HepG2 (cell line): Measurements from ENCODE around the gene ZBTB2. TPM values are rescaled to one million over a fixed set of nuclear protein-coding genes. Genes with fewer than 3 reads are reported as not detected.
A peak's percentile ranks its signal among the peaks of the same experiment; 100 is the strongest.

ENCODE experiments used
- ATF1 ChIP-seq: IDR thresholded peaks from 2 replicates; pipeline ENCODE4 v1.6.1; 2016; ENCODE audit warnings: mild to moderate bottlenecking, control low read depth
- CEBPG ChIP-seq: IDR thresholded peaks from 2 replicates; pipeline ENCODE4 v1.6.1; 2016
- KDM5A ChIP-seq: fragments of 200-600 bp; sonication (generic); IDR thresholded peaks from 2 replicates; pipeline ENCODE4 v1.7.0; 2018; ENCODE audit warnings: antibody characterized with exemption, mild to moderate bottlenecking, low read length, borderline replicate concordance
- MXI1 ChIP-seq: IDR thresholded peaks from 3 replicates; pipeline ENCODE4 v1.6.1; 2012; ENCODE audit warnings: low read depth, low read length, inconsistent platforms, borderline replicate concordance
- NKX3-1 ChIP-seq: sonication (generic); formaldehyde crosslinking; IDR thresholded peaks from 2 replicates; pipeline ENCODE4 v1.5.0; 2020; ENCODE audit warnings: missing genetic modification reagents
- NR2C2 ChIP-seq: sonication (generic); formaldehyde crosslinking; IDR thresholded peaks from 2 replicates; pipeline ENCODE4 v1.4.0; 2020; ENCODE audit warnings: missing genetic modification reagents, mild to moderate bottlenecking, moderate library complexity, borderline replicate concordance
- RBM22 ChIP-seq: fragments of 200-400 bp; formaldehyde crosslinking; optimal IDR thresholded peaks from 2 replicates; pipeline ENCODE3; 2017; ENCODE audit warnings: mild to moderate bottlenecking, low read length, moderate library complexity
- ZFP36 ChIP-seq: fragments of 150-350 bp; IDR thresholded peaks from 2 replicates; pipeline ENCODE4 v1.6.1; 2018; ENCODE audit warnings: borderline replicate concordance, low read length, low read depth; ENCODE audit not compliant: partially characterized antibody
- ZNF136 ChIP-seq: sonication (generic); formaldehyde crosslinking; IDR thresholded peaks from 2 replicates; pipeline ENCODE4 v1.8.1; 2022; ENCODE audit warnings: low read depth, mild to moderate bottlenecking, moderate library complexity, missing genetic modification reagents
- ZNF138 ChIP-seq: sonication (generic); formaldehyde crosslinking; IDR thresholded peaks from 2 replicates; pipeline ENCODE4 v1.5.0; 2020; ENCODE audit warnings: mild to moderate bottlenecking, low read depth, missing genetic modification reagents
- ZNF160 ChIP-seq: sonication (generic); formaldehyde crosslinking; IDR thresholded peaks from 2 replicates; pipeline ENCODE4 v1.8.0; 2022; ENCODE audit warnings: mild to moderate bottlenecking, inconsistent platforms, missing genetic modification reagents
- ZNF317 ChIP-seq: sonication (generic); formaldehyde crosslinking; IDR thresholded peaks from 2 replicates; pipeline ENCODE4 v1.5.0; 2020; ENCODE audit warnings: mild to moderate bottlenecking, missing genetic modification reagents
- ZNF460 ChIP-seq: sonication (generic); formaldehyde crosslinking; IDR thresholded peaks from 2 replicates; pipeline ENCODE4 v1.5.1; 2020; ENCODE audit warnings: missing genetic modification reagents, mild to moderate bottlenecking, borderline replicate concordance
- ZNF747 ChIP-seq: sonication (generic); formaldehyde crosslinking; IDR thresholded peaks from 2 replicates; pipeline ENCODE4 v1.8.1; 2023; ENCODE audit warnings: missing genetic modification reagents, mild to moderate bottlenecking, borderline replicate concordance
- ZZZ3 ChIP-seq: sonication (generic); formaldehyde crosslinking; IDR thresholded peaks from 2 replicates; pipeline ENCODE4 v1.4.0; 2020; ENCODE audit warnings: missing genetic modification reagents, mild to moderate bottlenecking, borderline replicate concordance
- polyA plus RNA-seq, 8 experiments: library from polyadenylated mRNA; depleted of rRNA in 3 of 8; stranded (reverse) in 7 of 8; unstranded in 1 of 8; fragments of >200 nt; fragmentation: Illumina TruSeq in 4 of 8; extraction: Trizol in 4 of 8; gene quantifications; 2 replicates each; pipeline versions ENCODE4 v1.2.1 to v1.2.3, GENCODE V29; 2011 to 2016; ENCODE audit warnings: low read depth in 4 of 8, missing spikeins in 1 of 8, mixed read lengths in 1 of 8; ENCODE audit not compliant: insufficient read depth in 1 of 8
- total RNA-seq, 5 experiments: library from RNA; depleted of rRNA; stranded (reverse); fragments of >200 nt; fragmentation: Illumina TruSeq; extraction: Trizol; gene quantifications; 2 replicates each; pipeline ENCODE4 v1.2.3, GENCODE V29; 2016; ENCODE audit warnings: low read depth in 1 of 5
- TF ChIP-seq, protein P1 (sequence below): sonication (generic); formaldehyde crosslinking; IDR thresholded peaks from 2 replicates; pipeline ENCODE4 v1.8.1; 2023; ENCODE audit warnings: mild to moderate bottlenecking, missing genetic modification reagents, borderline replicate concordance
- TF ChIP-seq, protein P2 (sequence below): sonication (generic); formaldehyde crosslinking; IDR thresholded peaks from 2 replicates; pipeline ENCODE4 v1.8.0; 2022; ENCODE audit warnings: missing genetic modification reagents, mild to moderate bottlenecking, inconsistent platforms, borderline replicate concordance

Gene ZBTB2
- total and polyA plus RNA-seq, 2 of the 13 experiments (the other 11 are each of a cell fraction or from before 2014, with no cell fraction given): 15.4 to 22.8 TPM

DNA sequence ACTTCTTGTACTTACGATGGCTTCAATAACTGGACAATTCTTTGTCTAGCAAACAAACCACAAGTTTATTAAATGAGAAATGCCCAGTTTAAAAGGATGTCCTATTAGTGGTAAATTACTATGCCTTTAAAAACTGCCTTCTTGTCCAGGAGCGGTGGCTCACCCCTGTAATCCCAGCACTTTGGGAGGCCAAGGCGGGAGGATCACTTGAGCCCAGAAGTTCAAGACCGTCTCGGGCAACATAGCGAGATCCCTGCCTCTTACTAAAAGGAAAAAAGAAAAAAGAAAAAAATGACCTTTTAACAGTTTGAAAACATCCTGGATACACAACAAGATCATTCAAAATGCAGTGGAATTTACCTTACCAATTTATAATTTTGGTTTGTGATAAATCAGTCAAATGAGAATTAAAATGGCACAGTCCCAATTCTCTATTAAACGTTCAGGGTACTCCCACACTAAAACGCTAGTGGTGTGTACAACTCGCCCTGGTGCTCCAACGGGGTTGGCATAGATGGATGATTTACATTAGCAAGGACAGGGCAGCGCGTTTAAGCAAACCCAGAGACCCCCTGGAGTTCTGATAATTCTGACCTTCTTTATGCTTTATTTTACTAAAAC, 2.3 kb downstream of the ZBTB2 start (continued):
- peak; percentile 77 for TF ChIP-seq ZNF460 (CRISPR knock-in tag)
- TF ChIP-seq ZZZ3 (CRISPR knock-in tag): no peak
- no peak for TF ChIP-seq ZNF136 (CRISPR knock-in tag)
- no peak for TF ChIP-seq ZNF317
- TF ChIP-seq, protein P1, sequence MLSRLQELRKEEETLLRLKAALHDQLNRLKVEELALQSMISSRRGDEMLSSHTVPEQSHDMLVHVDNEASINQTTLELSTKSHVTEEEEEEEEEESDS (CRISPR knock-in tag): 0 out of 2 replicates have a peak, but pooled peaks have one; percentile 10
- no peak for TF ChIP-seq ATF1 (CRISPR knock-in tag)
- TF ChIP-seq ZFP36: no peak
- no peak for TF ChIP-seq ZNF160 (CRISPR knock-in tag)
- TF ChIP-seq KDM5A: no peak
- TF ChIP-seq CEBPG (CRISPR knock-in tag): no peak
- 0 out of 2 replicates have a peak, but pooled peaks have one; percentile 45 for TF ChIP-seq ZNF747 (CRISPR knock-in tag)
- 0 out of 3 replicates have a peak, but pooled peaks have one; percentile 7 for TF ChIP-seq MXI1
- no peak for TF ChIP-seq NR2C2 (CRISPR knock-in tag)
- TF ChIP-seq, protein P2, sequence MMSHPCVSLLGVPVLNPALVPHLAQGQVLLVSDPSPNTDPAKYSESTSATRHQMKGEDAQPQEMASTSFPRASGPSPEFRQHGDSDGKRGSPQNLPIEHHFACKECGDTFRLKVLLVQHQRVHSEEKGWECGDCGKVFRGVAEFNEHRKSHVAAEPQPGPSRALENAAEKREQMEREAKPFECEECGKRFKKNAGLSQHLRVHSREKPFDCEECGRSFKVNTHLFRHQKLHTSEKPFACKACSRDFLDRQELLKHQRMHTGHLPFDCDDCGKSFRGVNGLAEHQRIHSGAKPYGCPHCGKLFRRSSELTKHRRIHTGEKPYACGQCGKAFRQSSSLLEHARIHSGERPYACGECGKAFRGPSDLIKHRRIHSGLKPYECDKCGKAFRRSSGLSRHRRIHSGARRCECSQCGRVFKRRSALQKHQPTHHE: no peak
- TF ChIP-seq RBM22: peak; percentile 18
- no peak for TF ChIP-seq ZNF138
- 0 out of 2 replicates have a peak, but pooled peaks have one; percentile 3 for TF ChIP-seq NKX3-1 (CRISPR knock-in tag)
